Effector memory CD8-positive, alpha-beta T cell (primary cell): Measurements from ENCODE around the gene GFOD2.
A peak's percentile ranks its signal among the peaks of the same experiment; 100 is the strongest.

Experiments
- ATAC-seq: fragments of 150-1000 bp; cut with Tn5 transposase; replicated peaks from 2 replicates; pipeline ENCODE4 v1.10.0; 2021; ENCODE audit warnings: mild to moderate bottlenecking, moderate library complexity
- DNase-seq, 3 experiments: peaks; one replicate each; pipeline ENCODE4 v3.0.0; 2021
- H3K27ac Mint-ChIP-seq, 2 donors: one replicate each; pipeline ENCODE4 v1.8.0; 2022; ENCODE audit warnings: mild to moderate bottlenecking in 2 of 2, mixed read lengths in 2 of 2, moderate library complexity in 2 of 2
- H3K27me3 Mint-ChIP-seq, 2 donors: one replicate each; pipeline ENCODE4 v1.8.0; 2022; ENCODE audit warnings: mixed read lengths in 2 of 2
- H3K36me3 Mint-ChIP-seq: one replicate; pipeline ENCODE4 v1.8.0; 2022; ENCODE audit warnings: mild to moderate bottlenecking, moderate library complexity, mixed read lengths; ENCODE audit not compliant: insufficient read depth
- H3K4me1 Mint-ChIP-seq, 2 donors: one replicate each; pipeline ENCODE4 v1.8.0; 2022; ENCODE audit warnings: low read depth in 2 of 2, mixed read lengths in 2 of 2
- H3K4me3 Mint-ChIP-seq, 2 donors: one replicate each; pipeline ENCODE4 v1.8.0; 2022; ENCODE audit warnings: mild to moderate bottlenecking in 2 of 2, mixed read lengths in 2 of 2, moderate library complexity in 2 of 2
- H3K9me3 Mint-ChIP-seq, 2 donors: one replicate each; pipeline ENCODE4 v1.8.0; 2022; ENCODE audit warnings: mixed read lengths in 2 of 2

The GFOD2 gene

DNA sequence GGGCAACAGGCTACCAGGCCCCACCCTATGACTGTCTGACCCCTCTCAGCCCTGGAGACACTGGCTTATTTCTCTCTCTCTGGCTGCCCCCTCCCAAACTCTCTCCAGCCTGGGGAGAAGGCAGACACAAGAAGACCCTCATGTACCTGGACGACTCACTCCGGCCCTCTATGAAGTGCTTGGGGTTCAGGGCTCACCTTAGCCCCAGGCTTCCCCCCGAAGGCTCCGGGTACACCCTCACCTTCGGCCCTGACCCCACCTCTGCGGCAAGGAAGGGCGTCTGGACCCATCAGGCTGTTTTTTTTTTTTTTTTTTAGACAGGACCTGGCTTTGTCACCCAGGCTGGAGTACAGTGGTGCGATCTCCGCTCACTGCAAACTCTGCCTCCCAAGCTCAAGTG is 75.1 kb downstream of the GFOD2 start:
- Mint-ChIP-seq H3K4me3 (peak overlapping the region; percentile 76 to 79), H3K27ac (peak overlapping the region; percentile 90 to 94), H3K9me3 (no peaks in the 10 kb centered on the region), H3K36me3 (peaks cover 12% of the 10 kb centered on the region), H3K4me1 (peaks cover 9 to 10% of the 10 kb centered on the region in 2 donors), H3K27me3 (no peaks in the 10 kb centered on the region)
- DNase-seq = no peak
- no peak for ATAC-seq

DNA sequence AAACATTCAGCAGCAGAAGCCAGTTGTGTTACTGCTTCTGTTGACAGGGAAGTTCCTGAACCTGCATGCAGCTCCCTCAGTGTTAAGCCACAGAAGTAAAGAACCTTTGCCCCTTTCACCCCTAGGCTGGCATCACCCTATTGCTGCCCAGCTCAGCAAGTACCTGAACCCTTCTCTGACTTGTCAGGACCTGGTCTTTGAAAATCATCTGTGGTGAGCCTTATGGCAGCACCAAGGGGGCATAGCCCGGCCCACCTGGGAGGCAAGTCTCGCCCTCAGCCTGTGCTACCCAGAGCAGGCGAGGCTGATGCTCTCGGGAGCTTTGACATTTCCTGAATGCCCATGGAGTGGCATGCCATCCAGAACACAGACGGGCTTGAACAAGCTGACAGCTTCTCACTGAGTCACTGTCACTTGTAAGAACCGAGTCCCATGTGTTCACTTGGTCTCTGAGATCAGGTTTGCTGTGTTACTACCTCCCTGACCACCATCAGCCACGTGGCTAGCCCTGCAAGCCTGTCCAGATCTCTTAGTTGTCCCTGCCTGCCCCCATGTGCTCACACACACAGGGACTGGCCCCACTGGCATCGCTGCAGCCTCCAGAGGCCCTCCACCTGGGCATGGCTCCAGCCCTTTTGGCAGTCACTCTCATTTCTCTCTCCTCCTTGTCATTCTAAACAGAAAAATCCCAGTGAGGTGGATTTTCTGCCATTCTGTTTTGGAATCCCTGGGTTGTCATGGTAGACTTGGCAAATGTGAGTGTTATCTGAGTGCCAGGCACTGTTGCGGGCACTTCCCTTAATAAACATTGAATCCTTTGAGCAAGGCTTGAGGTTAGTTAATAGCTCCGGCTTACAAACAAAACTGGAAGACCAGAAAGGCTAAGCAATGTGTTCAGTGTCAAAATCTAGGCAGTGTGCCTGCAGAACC is 77.1 kb downstream of the GFOD2 start:
- no peak overlapping the region for H3K27ac Mint-ChIP-seq
- ATAC-seq (no peak), DNase-seq (no peak)
- H3K9me3 Mint-ChIP-seq = no peaks in the 10 kb centered on the region
- no peaks in the 10 kb centered on the region for H3K27me3 Mint-ChIP-seq
- peaks cover 24% of the 10 kb centered on the region for H3K36me3 Mint-ChIP-seq
- H3K4me3 Mint-ChIP-seq = no peak overlapping the region
- peaks cover 9 to 10% of the 10 kb centered on the region in 2 donors for H3K4me1 Mint-ChIP-seq

DNA sequence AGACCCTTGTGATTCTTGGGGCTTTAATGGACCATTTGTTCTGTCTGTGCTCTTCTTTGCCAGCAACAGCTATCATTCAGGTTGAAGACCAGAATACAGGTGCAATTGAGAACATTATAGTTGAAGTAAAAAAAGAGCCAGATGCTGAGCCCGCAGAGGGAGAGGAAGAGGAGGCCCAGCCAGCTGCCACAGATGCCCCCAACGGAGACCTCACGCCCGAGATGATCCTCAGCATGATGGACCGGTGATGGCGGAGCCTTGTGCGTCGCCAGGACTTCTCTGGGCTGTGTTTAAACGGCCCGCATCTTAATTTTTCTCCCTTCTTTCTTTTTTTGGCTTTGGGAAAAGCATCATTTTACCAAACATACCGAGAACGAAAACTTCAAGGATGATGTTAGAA is 81.5 kb downstream of the GFOD2 start:
- Mint-ChIP-seq H3K9me3 (no peaks in the 10 kb centered on the region), H3K27ac (no peak overlapping the region), H3K4me3 (no peak overlapping the region)

DNA sequence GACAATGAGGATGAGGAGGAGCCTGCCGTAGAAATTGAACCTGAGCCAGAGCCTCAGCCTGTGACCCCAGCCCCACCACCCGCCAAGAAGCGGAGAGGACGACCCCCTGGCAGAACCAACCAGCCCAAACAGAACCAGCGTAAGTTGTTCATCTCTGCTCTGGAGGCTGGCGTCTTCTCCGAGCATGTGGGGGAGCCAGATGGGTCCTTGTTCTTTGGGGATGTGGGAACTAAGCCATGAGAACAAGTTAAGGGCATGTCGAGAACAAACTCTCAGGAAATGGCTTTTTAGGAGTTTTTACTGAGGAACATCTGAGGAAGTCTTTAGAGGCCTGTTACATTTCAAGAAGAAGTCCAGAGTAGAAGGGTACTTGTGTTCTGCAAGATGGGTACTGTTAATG is 82.4 kb downstream of the GFOD2 start:
- Mint-ChIP-seq H3K4me3 (no peak overlapping the region), H3K27me3 (no peaks in the 10 kb centered on the region), H3K4me1 (no peaks in the 10 kb centered on the region), H3K27ac (no peak overlapping the region), H3K36me3 (peaks cover 68% of the 10 kb centered on the region), H3K9me3 (no peaks in the 10 kb centered on the region)
- DNase-seq (no peak), ATAC-seq (no peak)

More for the DNA sequence above, 81.5 kb downstream of the GFOD2 start:
- Mint-ChIP-seq H3K36me3 (peaks cover 58% of the 10 kb centered on the region), H3K4me1 (no peaks in the 10 kb centered on the region), H3K27me3 (no peaks in the 10 kb centered on the region)
- no peak for ATAC-seq
- DNase-seq = no peak

DNA sequence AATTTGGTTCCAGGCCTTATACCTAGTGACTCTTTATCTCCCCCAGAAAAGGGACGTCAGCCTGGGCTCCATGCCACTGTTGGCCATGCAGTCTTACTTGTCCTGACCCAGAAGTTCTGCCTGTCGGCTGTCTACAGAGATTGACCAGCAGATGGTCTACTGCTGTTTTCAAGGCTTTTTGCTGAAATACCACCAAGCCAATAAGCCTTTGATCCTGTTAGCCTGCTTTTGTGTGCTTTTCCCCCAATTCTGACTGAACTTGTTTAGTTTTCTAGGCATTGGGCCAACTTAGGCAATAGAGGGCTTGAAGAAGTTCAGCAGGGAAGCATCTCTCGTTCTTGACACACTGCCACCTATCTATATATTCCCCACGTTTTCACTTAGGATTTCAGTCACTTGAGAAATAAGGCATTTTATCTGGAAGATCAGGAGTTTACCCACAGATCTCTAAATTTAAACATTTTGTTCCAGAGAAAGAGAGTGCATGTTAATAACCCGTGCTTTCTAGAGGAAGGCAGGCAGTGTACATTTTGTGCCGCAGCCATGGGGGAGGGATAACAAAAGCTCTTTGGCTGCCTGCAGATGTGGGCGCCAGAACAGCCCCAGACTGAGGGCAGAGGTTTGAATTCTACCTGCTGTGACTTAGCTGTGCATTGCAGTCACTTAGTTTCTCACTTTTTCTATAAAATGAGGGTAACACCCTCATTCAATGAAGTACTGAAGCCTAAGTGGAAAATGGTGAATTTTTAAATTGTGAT is 86.5 kb downstream of the GFOD2 start:
- Mint-ChIP-seq H3K9me3 (no peaks in the 10 kb centered on the region), H3K4me3 (no peak overlapping the region), H3K4me1 (no peaks in the 10 kb centered on the region), H3K27ac (no peak overlapping the region), H3K27me3 (no peaks in the 10 kb centered on the region), H3K36me3 (peaks cover 86% of the 10 kb centered on the region)
- no peak for DNase-seq
- no peak for ATAC-seq

DNA sequence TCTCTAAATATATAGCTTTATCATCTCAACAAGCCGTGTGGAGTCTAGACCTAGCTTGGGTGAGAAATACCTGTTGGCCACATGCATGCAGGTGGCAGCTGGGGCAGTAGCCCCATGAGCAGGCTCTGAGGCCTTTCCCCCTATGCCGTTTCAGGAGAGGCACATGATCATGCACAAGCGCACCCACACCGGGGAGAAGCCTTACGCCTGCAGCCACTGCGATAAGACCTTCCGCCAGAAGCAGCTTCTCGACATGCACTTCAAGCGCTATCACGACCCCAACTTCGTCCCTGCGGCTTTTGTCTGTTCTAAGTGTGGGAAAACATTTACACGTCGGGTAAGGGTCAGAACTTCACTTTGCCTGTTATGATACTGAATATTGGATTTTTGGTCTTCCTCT is 90.9 kb downstream of the GFOD2 start:
- H3K36me3 Mint-ChIP-seq = peaks cover 81% of the 10 kb centered on the region
- H3K4me1 Mint-ChIP-seq = peaks cover 0 to 4% of the 10 kb centered on the region in 2 donors
- ATAC-seq (no peak), DNase-seq (no peak)
- H3K9me3 Mint-ChIP-seq = no peaks in the 10 kb centered on the region
- no peaks in the 10 kb centered on the region for H3K27me3 Mint-ChIP-seq
- no peak overlapping the region for H3K4me3 Mint-ChIP-seq
- no peak overlapping the region for H3K27ac Mint-ChIP-seq
